Measurements from ENCODE around the gene C19orf81.
"Not testable (repeated sequence)": the region's sequence is repeated elsewhere in the genome, so short reads cannot be mapped to it uniquely, and the experiment has no call there.

Gene C19orf81

GRCh38 chr19:50649433-50650391 lies at the start of gene C19orf81:
Gene C19orf81, plus strand, starts transcription at chr19:50649445. Its CDS starts 0 bp downstream, at chr19:50649445.
- no peak for DNase-seq

GRCh38 chr19:50601407-50602088 lies 47.7 kb upstream of the C19orf81 start:
- no peak for DNase-seq

- DNase-seq, result no peak
Measured at GRCh38 chr19:50602089-50602422, 47.2 kb upstream of the C19orf81 start.

- DNase-seq, result no peak
Measured at GRCh38 chr19:50602496-50602895, 46.7 kb upstream of the C19orf81 start.

GRCh38 chr19:50602935-50603334 lies 46.3 kb upstream of the C19orf81 start:
- DNase-seq, result no peak

- DNase-seq, result not testable (repeated sequence)
Measured at GRCh38 chr19:50604264-50605073, 44.8 kb upstream of the C19orf81 start.

- DNase-seq, result not testable (repeated sequence)
Measured at GRCh38 chr19:50606059-50606836, 43.0 kb upstream of the C19orf81 start.

GRCh38 chr19:50607388-50607787 lies 41.9 kb upstream of the C19orf81 start:
- DNase-seq, result no peak

GRCh38 chr19:50607874-50608785 lies 41.1 kb upstream of the C19orf81 start:
- peak; percentile 77 for DNase-seq

GRCh38 chr19:50612504-50613404 lies 36.5 kb upstream of the C19orf81 start:
- not testable (repeated sequence) for DNase-seq

- DNase-seq, result not testable (repeated sequence)
Measured at GRCh38 chr19:50618379-50618778, 30.9 kb upstream of the C19orf81 start.

GRCh38 chr19:50619184-50619583 lies 30.1 kb upstream of the C19orf81 start:
- DNase-seq, result not testable (repeated sequence)

GRCh38 chr19:50620394-50620906 lies 28.8 kb upstream of the C19orf81 start:
- not testable (repeated sequence) for DNase-seq

GRCh38 chr19:50624949-50625600 lies 24.2 kb upstream of the C19orf81 start:
- no peak for DNase-seq

- no peak for DNase-seq
Measured at GRCh38 chr19:50626011-50626410, 23.2 kb upstream of the C19orf81 start.

GRCh38 chr19:50626795-50627194 lies 22.4 kb upstream of the C19orf81 start:
- no peak for DNase-seq

- DNase-seq, result no peak
Measured at GRCh38 chr19:50628146-50628545, 21.1 kb upstream of the C19orf81 start.

GRCh38 chr19:50628551-50628950 lies 20.7 kb upstream of the C19orf81 start:
- DNase-seq, result no peak

- no peak for DNase-seq
Measured at GRCh38 chr19:50629194-50629593, 20.1 kb upstream of the C19orf81 start.
